Testis (tissue), 3 donors: ENCODE data around the gene REST. TPM values are rescaled to one million over a fixed set of nuclear protein-coding genes. Genes with fewer than 3 reads are reported as not detected.
"Not testable (repeated sequence)": the region's sequence is repeated elsewhere in the genome, so short reads cannot be mapped to it uniquely, and the experiment has no call there.

Experiments used
- DNase-seq: peaks from one replicate; pipeline ENCODE4 v3.0.0-alpha.2; 2019
- H3K27ac ChIP-seq, 2 donors: fragments of 200-600 bp; sonication (generic); one replicate each; pipeline ENCODE4 v1.5.1; 2019
- H3K27me3 ChIP-seq: fragments of 200-600 bp; sonication (generic); one replicate; pipeline ENCODE4 v1.5.1; 2019
- H3K36me3 ChIP-seq: fragments of 200-600 bp; sonication (generic); one replicate; pipeline ENCODE4 v1.5.1; 2017; ENCODE audit warnings: low read depth; ENCODE audit errors: missing control alignments
- H3K4me1 ChIP-seq: fragments of 200-600 bp; sonication (generic); one replicate; pipeline ENCODE4 v1.5.1; 2019
- H3K4me3 ChIP-seq, 2 donors: fragments of 200-600 bp; sonication (generic); one replicate each; pipeline ENCODE4 v1.5.1; 2017 to 2019
- H3K9me3 ChIP-seq: fragments of 200-600 bp; sonication (generic); one replicate; pipeline ENCODE4 v1.5.1; 2017
- CTCF ChIP-seq, 3 experiments: fragments of 450-650 bp in 2 of 3; fragments of 200-600 bp in 1 of 3; sonication (generic) in 1 of 3; IDR thresholded peaks; one replicate each; pipeline ENCODE4 v1.5.1; 2016 to 2019; ENCODE audit warnings: antibody characterized with exemption in 3 of 3, mild to moderate bottlenecking in 2 of 3, moderate library complexity in 1 of 3
- POLR2A ChIP-seq: fragments of 450-650 bp; IDR thresholded peaks from one replicate; pipeline ENCODE4 v1.6.1; 2017; ENCODE audit warnings: antibody characterized with exemption, mild to moderate bottlenecking, moderate library complexity
- WGBS, 2 donors: methylation state at CpG; one replicate each; pipeline ENCODE4 v1.1.5; 2018; 5-methylcytosine and 5-hydroxymethylcytosine counted together
- intact Hi-C: fragments of 100-400 bp; cut with DNase I; formaldehyde crosslinking; loops from one replicate; pipeline ENCODE4 v1.15.1; 2023; ENCODE audit warnings: low total_unique reads
- polyA plus RNA-seq: library from polyadenylated mRNA; stranded (reverse); fragments of 350-450 nt; fragmentation: Illumina TruSeq; extraction: RNeasy Lipid Tissue Mini Kit (QIAGEN cat#74804); gene quantifications from one replicate; pipeline ENCODE4 v1.2.3, GENCODE V29; 2014; ENCODE audit warnings: low read depth, low replicate concordance; ENCODE audit not compliant: insufficient read depth
- total RNA-seq, 2 donors: library from RNA; depleted of rRNA; stranded (reverse); fragments of >200 nt; gene quantifications; one replicate each; pipeline ENCODE4 v1.2.3, GENCODE V29; 2016

The REST gene
- total and polyA plus RNA-seq, 3 donors from 2014 or later, result 10.7 to 58.2 (median 50.2) TPM

- peak overlapping the region; percentile 95 to 96 for H3K27ac ChIP-seq
- peak; percentile 62 for DNase-seq
- no peaks in the 10 kb centered on the region for H3K27me3 ChIP-seq
- H3K9me3 ChIP-seq, result no peaks in the 10 kb centered on the region
- H3K4me1 ChIP-seq, result peaks cover 25% of the 10 kb centered on the region
- H3K4me3 ChIP-seq, result peak overlapping the region; percentile 96 to 98
- no peaks in the 10 kb centered on the region for H3K36me3 ChIP-seq
- TF ChIP-seq POLR2A, result no peak
- no peak for TF ChIP-seq CTCF (IDR thresholded peaks at IDR 0.05)
- intact Hi-C loops, result loop anchor here (5.0 kb wide), 1 partner anchor 68 kb away; the partner anchor contains the start of genes NOA1 and POLR2B
- WGBS, 2 donors, result 1 to 3% methylated on average over 29 to 41 of the region's 41 CpGs
Observed at GRCh38 chr4:56909086-56909894, 1.6 kb downstream of the REST start.

GRCh38 chr4:56910172-56910967 lies 2.7 kb downstream of the REST start:
- TF ChIP-seq POLR2A (no peak), CTCF (IDR thresholded peaks at IDR 0.05) (no peak)
- H3K27ac ChIP-seq, result peak overlapping the region; percentile 95 to 96
- WGBS, 2 donors, result 42 to 44% methylated on average over 6 of the region's 6 CpGs
- no peaks in the 10 kb centered on the region for H3K27me3 ChIP-seq
- no peaks in the 10 kb centered on the region for H3K36me3 ChIP-seq
- no peak overlapping the region for H3K4me3 ChIP-seq
- H3K4me1 ChIP-seq, result peaks cover 25% of the 10 kb centered on the region
- DNase-seq, result no peak
- intact Hi-C loops, result no loop called here
- H3K9me3 ChIP-seq, result no peaks in the 10 kb centered on the region

GRCh38 chr4:56914336-56914735 lies 6.6 kb downstream of the REST start:
- Histone ChIP-seq H3K4me1 (peaks cover 31% of the 10 kb centered on the region), H3K27me3 (no peaks in the 10 kb centered on the region), H3K4me3 (no peak overlapping the region), H3K27ac (no peak overlapping the region), H3K9me3 (no peaks in the 10 kb centered on the region), H3K36me3 (no peaks in the 10 kb centered on the region)
- no peak for TF ChIP-seq POLR2A
- TF ChIP-seq CTCF (IDR thresholded peaks at IDR 0.05), result no peak
- intact Hi-C loops, result no loop called here
- DNase-seq, result no peak
- WGBS, 2 donors, result 68 to 82% methylated on average over 3 of the region's 3 CpGs

GRCh38 chr4:56914977-56915376 lies 7.3 kb downstream of the REST start:
- H3K27ac ChIP-seq, intact Hi-C loops, H3K36me3 ChIP-seq, H3K9me3 ChIP-seq, DNase-seq, H3K4me3 ChIP-seq, H3K27me3 ChIP-seq: not testable (repeated sequence)
- peaks cover 31% of the 10 kb centered on the region for H3K4me1 ChIP-seq
- 97% methylated on average over 12 of the region's 12 CpGs for WGBS, 2 donors

- Histone ChIP-seq H3K27ac (no peak overlapping the region), H3K9me3 (no peaks in the 10 kb centered on the region), H3K36me3 (no peaks in the 10 kb centered on the region), H3K4me3 (no peak overlapping the region), H3K27me3 (no peaks in the 10 kb centered on the region), H3K4me1 (no peaks in the 10 kb centered on the region)
- intact Hi-C loops, result no loop called here
- TF ChIP-seq CTCF (IDR thresholded peaks at IDR 0.05), result no peak
- TF ChIP-seq POLR2A, result no peak
- DNase-seq, result no peak
- 93 to 100% methylated on average over 2 of the region's 2 CpGs for WGBS, 2 donors
Observed at GRCh38 chr4:56927196-56927595, 19.5 kb downstream of the REST start.
